Raji (cell line): ENCODE results near the gene CAMSAP1.

Experiments
- POLR2A ChIP-seq: IDR thresholded peaks from 2 replicates; pipeline ENCODE4 v1.6.1; 2011; ENCODE audit warnings: low read depth, low read length, control low read depth; ENCODE audit not compliant: insufficient read depth

The CAMSAP1 gene

DNA sequence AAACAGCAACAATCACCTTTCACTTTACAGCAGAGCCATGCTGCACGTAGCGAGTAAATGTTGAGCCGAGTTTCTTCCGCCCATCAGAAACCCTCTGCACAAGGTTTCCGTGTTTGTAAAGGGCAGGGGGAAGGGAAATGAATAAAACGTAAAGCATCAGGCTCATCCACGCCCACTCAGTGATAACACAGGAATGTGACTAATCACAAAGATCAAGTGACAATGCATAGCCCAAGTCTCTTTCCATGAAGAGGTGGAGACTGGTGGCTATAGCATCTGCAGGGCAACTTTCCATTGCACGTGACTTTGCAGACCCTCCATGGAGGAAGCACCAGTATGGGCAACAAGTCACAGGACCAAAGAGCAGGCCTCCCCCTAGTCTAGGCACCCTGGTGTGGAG is 56.6 kb downstream of the CAMSAP1 start:
- no peak for TF ChIP-seq POLR2A

DNA sequence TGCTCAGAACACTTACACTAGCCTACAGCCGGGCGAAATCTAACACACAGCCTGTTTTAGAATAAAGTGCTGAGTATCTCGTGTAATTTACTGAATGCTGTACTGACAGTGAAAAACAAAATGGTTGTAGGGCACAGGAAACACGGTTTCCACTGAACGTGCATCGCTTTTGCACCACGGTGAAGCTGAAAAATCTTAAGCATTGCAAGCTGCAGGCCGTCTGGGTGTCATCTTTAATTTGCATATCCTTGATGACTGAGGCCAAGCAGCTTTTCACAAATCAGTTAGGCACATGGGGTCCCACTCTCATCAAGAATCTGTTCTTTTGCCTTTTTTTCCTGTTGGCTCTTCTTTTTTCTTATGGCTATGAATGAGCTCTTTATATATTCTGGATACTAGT is 58.2 kb downstream of the CAMSAP1 start:
- TF ChIP-seq POLR2A, result no peak

DNA sequence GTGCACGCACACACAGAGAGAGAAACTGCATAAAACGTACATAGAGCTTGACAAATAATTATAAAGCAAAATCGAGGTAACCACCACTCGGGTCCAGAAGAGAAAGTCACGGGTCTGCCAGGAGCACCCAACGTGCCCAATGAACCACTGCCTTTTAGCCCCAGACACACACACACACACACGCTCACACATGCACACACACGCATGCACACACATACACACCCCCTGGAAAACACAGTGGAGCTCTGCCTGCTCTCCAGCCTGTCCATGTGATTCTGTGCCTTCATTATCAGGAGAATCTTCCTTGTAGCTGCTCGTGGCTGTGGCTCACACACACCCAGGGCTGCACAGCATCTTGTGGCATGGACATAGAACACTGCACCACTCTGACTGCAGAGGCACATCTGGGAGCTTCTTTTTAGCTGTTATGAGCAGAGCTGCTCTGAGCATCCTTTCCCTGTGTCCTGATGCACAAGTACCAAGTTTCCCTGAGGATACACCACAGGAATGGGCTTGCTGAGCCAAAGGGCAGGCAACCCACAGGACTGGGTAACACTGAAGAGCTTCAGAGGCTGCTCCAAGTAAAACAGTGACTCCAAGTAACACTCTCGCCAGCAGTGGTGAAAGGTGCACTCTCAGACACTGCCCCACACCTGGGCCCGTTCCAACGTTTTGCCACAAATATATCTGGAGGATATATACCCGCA is 58.9 kb downstream of the CAMSAP1 start:
- TF ChIP-seq POLR2A, result no peak

DNA sequence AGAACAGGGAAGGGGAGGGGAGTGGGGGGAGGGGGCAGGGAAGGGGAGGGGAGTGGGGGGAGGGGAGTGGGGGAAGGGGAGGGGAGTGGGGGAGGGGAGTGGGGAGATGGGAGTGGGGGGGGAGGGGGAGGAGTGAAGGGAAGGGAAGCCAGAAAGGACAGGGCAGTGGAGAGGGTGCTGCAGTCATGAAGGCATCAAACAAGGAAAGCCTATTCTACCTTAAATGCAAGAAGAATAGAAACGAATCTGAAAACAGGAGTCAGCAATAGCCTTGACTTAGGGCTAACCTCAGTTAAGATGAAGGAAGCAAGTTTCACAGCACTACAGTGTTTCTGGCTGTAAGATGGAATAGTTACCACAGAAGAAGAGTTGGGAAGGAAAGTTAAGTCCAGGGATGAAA is 59.5 kb downstream of the CAMSAP1 start:
- no peak for TF ChIP-seq POLR2A

DNA sequence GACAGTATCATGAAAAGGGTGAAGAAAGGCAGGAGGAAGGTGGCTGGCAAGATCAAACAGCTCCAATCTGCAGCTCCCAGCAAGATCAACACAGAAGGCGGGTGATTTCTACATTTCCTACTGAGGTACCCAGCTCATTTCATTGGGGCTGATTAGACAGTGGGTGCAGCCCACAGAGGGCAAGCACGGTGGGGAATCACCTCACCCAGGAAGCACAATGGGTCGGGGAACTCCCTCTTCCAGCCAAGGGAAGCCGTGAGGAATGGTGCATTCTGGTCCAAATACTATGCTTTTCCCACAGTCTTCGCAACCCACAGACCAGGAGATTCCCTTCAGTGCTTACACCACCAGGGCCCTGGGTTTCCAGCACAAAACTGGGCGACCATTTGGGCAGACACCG is 66.8 kb downstream of the CAMSAP1 start:
- no peak for TF ChIP-seq POLR2A

DNA sequence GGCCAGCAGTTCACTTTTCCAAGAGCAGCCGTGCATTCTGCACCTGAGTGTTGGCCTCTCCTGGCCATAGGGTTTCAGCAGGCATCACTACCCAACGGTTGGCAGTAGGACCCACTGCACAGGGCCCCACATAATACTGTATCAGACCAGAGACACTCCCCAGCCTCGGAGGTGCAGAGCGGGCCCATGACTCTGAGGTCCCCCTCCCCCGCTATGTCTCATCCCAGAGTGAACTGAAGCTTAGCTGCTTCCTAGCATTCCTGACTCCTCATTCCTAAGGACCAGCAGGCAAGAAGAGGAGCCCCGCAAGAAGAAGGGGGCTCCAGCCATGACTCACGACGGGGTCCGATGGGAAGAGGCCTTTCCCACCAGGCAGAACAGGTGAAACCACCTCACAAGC is 67.2 kb downstream of the CAMSAP1 start:
- TF ChIP-seq POLR2A, result no peak

DNA sequence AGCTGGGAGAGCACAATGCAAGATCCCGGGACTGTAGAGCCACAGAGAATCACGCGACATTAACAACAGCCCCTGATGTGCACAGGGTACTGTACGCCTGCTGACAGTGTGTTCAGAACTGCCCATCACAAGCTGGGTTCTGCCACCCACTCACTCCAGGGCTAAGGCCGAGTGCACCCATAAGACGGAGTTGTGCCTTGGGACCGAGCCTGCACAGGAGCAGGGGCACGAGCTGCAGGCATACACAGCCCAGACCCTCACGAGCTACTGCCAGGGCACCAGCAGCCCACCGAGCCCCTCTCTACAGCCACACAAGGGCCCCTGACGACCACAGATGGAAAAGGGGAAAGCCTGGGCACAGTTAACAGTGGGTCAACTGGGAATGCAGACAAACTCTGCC is 67.8 kb downstream of the CAMSAP1 start:
- no peak for TF ChIP-seq POLR2A

DNA sequence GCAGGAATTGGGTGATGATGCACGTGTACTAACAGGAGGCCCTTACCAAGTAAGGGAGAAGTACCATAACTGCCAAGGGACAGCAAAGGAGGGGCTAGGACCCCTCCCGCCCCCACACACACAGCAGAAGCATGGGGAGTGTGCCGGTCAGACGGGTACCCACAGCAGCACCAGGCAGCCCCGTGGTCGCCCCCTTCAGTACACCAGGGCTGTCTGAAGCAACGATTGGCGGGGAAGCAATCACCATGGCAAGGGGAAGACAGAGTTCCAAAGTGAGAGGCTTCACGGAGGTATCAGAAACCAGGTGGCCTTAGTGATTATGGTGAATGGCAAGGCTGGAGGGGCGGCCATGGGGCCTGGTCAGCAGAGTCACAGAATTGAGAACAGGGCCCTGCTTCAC is 72.2 kb downstream of the CAMSAP1 start:
- no peak for TF ChIP-seq POLR2A

DNA sequence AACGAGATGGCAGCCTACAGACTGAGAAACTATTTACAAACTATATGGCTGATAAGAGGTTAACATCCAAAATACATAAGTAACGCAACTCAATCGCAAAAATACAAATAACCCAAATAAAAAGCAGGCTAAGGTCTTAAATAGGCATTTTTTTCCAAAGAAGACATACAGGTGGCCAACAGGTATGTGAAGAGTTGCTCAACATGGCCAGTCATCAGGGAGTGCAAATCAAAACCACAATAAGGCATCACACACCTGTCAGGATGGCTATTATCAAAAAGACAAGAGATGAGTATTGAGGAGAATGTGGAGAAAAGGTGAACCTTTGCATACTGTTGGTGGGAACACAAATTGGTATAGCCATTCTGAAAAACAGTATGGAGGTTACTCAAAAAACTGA is 73.5 kb downstream of the CAMSAP1 start:
- no peak for TF ChIP-seq POLR2A

DNA sequence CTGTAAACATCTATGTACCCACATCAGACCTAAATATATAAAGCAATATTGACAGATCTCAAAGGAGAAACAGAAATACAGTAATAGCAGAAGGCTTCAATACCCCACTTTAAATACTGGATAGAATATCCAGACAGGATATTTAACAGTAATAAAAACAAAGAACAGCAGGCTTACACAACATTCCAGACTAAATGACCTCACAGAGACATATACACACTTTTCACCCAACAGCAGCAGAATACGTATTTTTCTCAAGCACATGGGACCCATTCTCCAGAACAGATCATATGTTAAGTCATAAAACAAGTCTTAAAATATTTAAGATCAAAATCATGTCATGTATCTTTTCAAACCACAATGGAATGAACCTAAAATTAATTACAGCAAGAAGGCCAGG is 76.8 kb downstream of the CAMSAP1 start:
- TF ChIP-seq POLR2A, result no peak

DNA sequence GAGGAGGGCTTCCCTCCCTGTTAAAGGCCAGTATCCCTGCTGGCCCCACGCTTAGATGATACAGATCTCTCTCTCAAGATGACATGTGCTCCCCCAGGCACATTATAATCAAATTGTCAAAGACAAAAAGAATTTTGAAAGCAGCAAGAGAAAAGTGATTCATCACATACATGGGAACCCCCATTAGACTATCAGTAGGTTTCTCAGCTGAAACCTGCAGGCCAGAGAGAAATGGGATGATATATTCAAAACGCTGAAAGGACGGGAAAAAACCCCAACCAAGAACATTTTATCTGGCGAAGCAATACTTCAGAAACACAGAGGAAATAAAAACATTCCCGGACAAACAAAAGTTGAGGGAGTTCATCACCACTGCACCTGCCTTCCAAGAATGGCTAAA is 78.7 kb downstream of the CAMSAP1 start:
- no peak for TF ChIP-seq POLR2A

DNA sequence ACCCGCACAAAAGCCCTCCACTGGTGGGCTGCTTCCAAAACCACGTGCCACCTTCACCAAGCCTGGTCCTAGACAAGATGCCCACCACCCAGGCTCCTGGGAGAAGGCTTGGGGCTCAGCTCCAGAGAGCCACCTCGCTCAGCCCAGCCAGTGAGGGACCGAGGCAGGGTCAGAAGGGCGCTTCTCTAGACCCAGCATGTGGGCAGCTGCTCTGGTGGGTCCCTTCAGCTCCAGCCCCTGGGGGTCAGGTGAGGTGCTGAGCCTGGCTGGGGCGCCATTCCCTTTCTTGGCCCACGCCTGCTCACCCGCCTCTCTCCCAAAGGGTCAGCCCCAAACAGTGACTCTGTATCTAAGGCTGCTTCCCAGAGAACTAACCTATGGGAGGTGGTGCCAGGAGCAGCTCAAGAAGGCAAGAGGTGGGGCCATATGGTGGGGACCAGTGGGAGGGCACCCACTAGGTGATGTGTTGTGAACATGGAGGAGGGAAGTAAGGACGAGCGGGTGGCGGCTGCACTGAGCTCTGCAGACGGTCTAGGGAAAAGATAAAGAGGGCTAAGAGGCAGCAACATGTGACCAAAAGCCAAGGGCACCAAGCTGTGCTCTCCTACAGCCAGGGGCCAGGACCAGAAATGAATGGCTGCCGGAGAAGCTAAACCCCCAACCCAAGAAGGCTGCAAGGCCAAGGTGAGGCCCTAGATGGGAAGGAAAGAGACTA is 79.3 kb downstream of the CAMSAP1 start:
- no peak for TF ChIP-seq POLR2A

DNA sequence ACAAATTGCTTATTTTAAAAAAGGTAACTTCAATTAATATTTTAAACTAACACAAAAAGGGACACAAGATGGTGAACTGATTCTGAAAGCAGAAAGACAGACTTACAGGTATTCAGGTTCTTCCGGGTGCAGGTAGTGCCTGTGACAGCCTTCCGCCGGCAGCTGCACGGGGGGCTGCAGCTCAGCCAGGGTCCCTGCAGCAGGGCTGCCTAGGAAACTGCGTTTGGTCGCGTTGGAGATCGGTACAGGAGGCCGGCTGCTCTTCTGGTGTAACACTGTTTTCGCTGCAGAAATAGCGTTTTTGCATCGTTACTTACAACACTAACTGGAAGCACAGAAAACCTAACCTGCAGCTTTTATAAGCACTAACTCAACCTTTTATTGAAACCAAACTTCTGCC is 80.0 kb downstream of the CAMSAP1 start:
- no peak for TF ChIP-seq POLR2A

DNA sequence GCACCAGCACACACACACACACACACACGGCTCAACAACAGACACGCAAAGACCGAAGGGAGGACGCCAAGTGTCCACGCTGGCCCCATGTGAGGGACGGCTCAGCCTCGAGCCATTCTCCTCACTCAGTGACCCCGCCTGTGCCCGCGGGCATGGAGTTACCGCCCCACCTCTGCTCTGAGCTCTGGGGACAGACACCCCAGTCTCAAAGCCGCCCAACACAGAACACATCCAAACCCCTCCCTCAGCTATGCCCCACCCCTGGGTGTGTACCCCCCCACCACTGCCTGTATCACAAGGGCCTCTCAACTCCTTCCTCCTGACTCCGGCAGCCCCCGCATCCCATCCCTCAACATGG is 81.2 kb downstream of the CAMSAP1 start:
- TF ChIP-seq POLR2A, result no peak

DNA sequence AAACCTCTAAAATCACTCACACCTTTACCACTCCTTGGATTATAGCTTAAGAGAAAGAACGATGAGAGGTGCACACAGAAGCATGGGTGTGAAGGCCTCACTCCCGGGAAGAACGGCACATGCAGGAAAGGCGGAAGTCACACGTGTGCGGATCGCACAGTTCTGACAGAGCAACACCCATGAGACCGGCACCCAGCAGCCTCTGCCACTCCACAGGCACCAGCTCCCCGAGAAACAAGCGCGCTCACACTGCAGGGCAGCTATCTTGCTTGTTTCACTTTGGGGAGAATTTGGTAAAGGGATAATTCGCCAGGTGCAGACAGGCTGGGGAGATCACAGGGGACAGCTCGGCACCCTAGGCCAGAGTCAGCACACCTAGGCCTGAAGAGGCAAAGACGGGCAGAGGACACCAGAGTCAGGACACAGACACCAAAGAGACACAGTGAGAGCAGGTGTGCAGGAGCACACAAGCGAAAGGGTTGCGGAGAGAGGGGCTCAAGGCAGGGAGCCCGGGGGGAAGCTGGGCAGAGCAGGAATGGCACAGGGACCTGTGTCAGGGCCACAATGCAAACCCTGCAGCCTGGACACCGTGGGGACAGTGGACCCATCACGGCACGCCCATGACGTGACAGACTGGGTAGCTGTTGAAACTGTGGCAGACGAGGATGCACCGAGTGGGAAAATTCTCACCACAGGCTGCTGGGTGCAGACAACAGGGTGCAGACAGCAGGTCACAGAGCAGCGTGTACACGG is 81.7 kb downstream of the CAMSAP1 start:
- no peak for TF ChIP-seq POLR2A

DNA sequence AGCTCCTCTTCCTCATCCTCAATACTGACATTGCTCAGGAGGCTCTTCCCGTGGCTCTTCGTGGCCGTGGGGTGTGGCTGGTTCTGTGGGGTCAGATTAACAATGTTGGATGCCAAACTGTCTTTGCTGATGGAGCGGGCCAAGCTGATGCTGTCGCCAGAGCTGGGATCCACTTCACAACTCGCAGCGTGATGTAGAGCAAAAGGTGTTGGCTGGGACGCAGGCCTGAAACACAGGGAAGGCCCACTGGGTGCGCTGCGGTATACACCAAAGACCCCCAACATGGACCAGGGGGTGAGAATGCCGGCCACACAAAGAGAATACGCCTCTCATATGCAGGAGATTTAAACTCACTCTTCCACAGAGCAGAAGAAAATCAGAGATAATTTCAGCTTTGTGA is 84.3 kb downstream of the CAMSAP1 start:
- no peak for TF ChIP-seq POLR2A

DNA sequence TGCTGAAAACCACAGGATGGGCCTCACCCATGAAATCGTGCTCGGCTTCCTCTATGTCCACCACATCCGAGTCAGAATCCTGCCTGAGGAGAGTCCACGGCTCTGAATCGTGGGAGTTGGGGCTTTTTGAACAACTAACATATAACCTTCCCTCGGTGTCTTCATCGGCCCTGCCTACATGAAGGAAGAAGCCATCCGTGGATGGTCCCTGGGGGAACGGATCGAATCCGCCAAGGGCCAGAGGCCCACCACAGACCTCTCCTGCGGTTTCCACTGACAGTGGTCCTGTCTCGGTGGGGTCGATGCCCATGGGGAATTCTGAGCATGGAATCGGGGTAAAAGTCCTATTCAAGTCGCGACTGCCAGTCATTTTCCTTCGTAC is 85.0 kb downstream of the CAMSAP1 start:
- no peak for TF ChIP-seq POLR2A

DNA sequence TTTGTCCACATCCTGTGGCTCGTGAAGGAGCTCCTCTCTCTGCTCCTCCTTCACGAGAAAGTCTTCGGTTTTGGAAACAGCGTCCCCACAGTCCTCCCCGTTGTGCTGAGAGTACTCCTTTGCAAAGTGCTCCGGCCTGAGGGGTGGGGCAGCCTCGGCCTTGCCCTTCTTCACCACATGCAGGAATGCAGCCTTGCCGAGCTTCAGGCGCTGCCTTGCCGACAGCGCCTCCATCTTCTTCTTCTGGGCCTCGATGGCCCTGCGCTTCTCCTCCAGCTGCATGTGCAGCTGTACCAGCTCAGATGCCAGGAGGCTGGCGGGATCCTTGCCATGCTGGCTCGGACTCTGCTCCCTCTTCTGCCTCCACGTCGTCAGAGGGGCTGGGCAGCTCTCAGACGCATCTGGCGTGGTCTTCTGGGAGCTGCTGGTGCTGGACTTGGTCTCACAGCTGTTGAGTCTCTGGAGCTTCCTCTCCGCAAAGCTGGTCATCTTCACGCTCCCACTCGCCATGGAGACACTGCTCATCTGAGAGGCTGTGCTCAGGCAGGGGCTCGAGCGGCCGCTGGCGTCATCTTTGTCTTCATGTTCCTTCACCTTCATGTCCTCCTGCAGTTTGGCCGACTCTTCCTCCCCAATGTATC is 85.5 kb downstream of the CAMSAP1 start:
- no peak for TF ChIP-seq POLR2A
